GM18520 (cell line): ENCODE results near the gene SORBS1.
A peak's percentile ranks its signal among the peaks of the same experiment; 100 is the strongest.

Experiments
- ATAC-seq: cut with Tn5 transposase; IDR thresholded peaks from one replicate; pipeline ENCODE4 v1.9.1; 2021; ENCODE audit not compliant: unreplicated experiment

Gene SORBS1

DNA sequence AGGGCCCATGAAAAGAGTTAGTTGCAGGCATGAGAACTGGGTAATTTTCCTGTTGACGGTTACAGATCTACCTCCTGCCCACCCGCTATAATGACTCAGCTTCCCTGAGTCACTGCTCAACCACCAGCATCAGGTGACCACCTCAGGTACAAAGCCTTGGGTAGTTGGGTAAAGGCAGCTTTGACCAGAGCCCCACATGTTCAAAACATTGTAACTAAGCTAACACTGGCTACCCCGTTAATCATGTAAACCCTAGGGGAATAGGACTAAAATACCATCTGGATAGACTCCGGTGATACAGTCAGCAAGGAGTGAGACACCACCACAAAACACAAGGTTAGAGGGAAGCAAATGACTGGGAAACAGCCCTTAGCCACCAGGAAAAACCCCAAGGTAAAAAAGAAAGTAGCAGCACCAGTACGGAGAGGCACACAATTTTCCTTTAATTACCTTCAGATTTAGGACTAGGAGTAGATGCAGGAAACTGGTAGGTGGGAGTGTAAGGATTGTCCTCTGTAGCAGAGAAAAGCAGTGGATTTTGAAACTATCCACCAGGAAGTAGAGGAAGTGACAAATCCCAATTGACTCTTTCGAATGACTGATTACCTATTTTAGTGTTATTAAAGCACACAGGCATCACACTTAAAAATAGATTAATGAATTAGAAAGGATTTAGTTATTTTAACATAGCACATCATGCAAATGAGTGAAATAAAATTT lies 166.8 kb downstream of the SORBS1 start:
- ATAC-seq, result peak; percentile 75

GRCh38 chr10:95392681-95393164 lies 168.4 kb downstream of the SORBS1 start:
- ATAC-seq, result peak; percentile 26

- no peak for ATAC-seq
These were observed 169.0 kb downstream of the SORBS1 start for GRCh38 chr10:95392217-95392584.

GRCh38 chr10:95391581-95392216 lies 169.5 kb downstream of the SORBS1 start:
- ATAC-seq, result no peak

DNA sequence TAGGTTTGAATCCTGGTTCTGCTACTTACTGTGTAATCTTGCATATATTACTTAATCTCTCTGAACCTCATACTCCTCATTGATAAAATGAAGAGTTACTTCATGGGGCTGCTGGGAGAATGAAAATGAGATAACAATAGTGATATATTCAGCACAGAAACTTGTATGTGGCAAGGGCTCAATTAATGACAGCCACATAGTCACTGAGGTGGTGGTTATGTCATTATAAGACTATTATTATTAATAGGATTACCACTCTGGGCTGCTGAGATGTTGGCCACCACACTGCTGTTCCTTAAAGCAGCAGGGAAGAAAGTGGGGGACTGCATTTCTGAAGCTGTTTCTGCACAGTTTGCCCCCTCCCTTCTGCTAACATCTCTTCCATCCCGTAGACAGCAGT lies 170.0 kb downstream of the SORBS1 start:
- no peak for ATAC-seq

DNA sequence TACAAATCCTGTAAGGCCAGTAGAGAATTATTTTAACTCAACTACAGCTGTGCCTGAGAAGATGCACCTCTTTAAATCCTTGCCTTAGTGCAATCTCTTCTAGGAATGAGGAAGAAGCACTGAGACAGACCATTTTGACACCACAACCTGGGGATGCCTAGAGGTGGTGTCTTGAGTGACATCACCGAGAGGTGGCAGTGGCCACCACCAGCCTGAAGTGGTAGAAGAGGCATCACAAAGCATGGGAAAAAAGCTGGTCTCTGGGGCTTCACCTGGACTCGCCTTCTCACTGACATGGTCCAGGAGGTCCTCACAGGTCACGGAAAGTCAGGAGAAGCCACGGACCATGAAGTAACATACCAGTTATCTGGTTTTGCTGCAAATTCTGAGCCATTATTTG lies 171.2 kb downstream of the SORBS1 start:
- ATAC-seq, result no peak

GRCh38 chr10:95389176-95389575 lies 172.0 kb downstream of the SORBS1 start:
- no peak for ATAC-seq

DNA sequence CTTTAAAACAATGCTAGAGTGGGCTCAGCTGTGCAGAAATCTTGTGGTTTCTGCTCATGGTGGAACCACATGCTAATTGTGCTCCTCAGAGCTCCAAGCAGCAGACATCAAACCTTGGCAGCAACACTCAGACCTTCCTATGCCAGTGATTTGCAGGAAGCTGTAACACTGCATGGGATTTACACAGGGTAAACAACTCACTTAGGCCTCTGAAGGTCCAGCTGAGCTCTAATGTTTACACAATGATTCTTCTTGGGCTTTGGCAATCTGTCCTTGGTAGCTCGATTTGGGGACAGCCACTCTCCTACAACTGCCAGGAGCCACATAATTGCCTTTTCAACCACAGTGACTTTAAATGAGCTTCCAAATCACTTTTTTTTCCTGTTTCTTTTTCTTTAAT lies 172.6 kb downstream of the SORBS1 start:
- ATAC-seq, result no peak

DNA sequence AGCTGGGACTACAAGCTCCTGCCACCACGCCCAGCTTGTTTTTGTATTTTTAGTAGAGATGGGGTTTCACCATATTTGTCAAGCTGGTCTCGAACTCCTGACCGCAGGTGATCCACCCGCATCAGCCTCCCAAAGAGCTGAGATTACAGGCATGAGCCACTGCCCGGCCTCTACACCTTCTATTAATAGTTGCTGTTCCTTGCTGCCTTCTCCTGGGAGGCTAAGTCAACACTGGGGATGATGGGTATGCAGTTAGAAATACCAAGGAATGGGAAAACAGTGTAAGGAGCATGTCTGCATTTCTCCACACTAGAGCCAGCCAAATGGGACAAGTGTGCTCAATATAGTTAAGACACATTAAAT lies 173.1 kb downstream of the SORBS1 start:
- no peak for ATAC-seq

DNA sequence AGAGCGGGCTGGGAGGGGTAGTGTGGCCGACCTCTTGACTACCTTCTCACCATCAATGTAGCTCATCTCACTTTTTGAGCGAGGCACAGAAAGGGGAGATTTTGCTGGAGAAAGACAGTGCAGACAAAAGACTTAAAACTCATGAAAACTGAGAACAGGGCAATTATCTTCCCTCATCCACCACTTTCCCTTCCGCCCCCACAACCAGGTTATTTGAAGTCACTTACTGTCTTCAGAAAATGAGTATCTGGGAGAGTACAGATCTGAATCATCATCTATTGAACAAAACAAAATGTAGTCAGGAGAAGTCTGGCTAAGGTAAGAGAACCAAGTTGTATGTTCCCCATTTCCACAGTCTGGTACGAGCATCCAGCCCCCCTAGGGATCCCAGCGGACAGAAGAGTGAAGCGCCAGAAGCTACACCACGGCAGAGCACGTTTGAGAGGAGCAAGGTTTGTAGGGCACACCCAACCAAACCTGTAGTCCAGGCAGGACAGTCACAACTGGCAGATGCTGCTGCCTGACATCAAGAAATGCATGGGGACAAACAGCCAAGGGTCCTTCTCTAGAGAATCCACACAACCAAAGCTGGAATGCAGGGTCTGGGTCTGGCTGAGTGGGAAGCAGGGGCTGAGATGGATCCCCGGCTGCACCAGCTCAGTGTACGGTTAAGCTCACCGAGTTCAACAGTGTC lies 177.0 kb downstream of the SORBS1 start:
- no peak for ATAC-seq

DNA sequence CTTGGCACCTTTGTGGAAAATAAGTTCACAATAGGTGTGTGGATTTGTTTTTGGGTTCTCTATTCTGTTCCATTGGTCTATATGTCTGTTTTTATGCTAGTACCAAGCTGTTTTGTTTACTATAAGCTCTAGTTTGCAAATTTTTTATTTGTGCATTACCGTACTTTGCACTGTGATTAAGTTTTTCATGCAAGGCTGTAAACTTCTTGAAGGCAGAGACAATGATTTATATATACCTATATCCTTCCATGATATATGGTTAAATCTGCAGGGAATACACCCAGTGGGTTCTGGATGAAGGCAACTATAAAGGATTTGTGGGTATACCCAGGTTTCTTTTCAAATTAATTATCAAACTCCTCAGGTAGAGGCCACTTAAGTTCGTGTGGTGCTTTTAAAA lies 178.6 kb downstream of the SORBS1 start:
- no peak for ATAC-seq

DNA sequence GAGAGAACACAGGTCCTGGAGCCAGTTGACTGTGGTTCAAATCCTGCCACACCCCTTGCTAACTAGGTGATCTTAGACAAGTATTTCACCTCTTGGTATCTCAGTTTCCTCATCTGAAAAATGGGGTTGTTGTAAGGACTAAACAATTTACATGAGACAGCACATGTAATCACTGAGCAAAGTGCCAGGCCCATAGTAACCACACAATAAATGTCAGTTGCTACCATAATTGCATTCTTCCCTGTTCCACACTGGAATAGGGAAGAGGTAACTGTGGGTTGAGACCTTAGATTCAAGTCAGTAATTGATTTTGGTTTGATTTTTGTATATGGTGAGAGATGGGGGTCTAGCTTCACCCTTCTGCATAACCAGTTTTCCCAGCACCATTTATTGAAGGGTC lies 179.0 kb downstream of the SORBS1 start:
- no peak for ATAC-seq

DNA sequence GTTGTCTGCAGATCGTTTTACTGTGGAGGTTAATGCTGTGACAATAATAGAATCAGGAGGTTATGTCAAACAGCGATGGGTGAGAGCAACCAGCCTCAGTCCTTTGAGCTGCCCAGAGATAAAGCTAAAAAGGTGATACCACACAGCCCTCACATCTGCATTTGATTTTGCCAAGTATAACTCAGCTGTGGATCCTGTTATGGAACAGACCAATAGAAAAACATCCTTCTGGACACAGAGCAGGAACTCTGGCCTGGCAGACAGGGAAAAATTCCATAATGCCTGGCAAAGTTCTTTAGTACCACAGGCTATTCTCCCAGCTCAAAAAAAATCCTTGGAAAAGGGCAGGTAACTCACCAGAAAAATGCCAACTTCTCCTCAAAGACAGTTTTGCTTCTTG lies 183.2 kb downstream of the SORBS1 start:
- ATAC-seq, result no peak

- ATAC-seq, result no peak
These were observed 185.8 kb downstream of the SORBS1 start for GRCh38 chr10:95375418-95375817.

DNA sequence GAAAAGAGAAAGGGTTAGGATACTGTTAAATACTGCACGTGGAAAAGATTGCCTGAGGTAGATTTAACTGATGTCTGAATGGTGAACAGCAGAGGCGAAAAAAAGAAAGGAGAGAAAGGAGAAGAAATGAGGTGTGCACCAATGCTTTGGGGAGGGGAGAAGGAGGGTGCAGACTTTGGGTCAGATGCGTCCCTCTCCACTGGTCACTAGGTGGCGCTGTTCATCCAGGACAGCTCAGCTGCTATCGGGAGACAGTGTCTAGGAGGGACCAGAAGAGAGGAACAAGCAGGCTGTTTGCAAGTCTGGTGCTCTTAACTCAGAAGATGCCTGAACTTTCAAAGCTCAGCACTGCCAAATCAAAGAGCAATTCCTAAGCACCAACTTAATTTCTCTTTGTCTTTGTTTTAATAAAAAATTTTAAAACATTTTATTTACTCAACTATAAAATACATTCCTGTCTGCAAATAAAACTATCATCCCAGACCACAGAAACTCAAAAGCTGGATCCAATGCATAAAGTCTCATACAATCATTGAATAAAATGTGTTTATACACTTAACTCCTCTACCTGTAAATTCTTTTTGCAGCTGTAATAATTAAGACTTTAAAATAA lies 186.5 kb downstream of the SORBS1 start:
- ATAC-seq, result peak; percentile 85

DNA sequence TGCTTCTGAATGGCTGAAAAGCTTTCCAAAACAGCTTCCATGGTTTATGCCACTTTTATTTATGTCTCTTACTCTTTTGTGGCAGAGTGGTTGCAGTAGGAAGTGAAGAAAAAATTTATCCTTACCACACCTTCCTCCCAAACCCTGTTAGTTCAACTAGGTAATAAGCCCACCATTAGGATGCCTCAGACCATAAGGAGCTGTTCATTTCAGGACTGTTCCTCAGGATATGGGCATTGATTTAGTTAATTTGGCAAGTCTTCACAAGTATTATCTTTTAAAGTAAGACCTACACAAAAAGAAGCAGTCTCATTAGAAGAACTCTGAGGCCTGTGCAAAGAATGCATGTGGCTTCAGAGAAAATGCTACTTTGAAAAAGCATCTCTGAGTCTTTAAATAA lies 187.5 kb downstream of the SORBS1 start:
- ATAC-seq, result no peak

GRCh38 chr10:95364342-95364741 lies 196.8 kb downstream of the SORBS1 start:
- no peak for ATAC-seq

GRCh38 chr10:95363303-95363912 lies 197.8 kb downstream of the SORBS1 start:
- peak; percentile 66 for ATAC-seq

DNA sequence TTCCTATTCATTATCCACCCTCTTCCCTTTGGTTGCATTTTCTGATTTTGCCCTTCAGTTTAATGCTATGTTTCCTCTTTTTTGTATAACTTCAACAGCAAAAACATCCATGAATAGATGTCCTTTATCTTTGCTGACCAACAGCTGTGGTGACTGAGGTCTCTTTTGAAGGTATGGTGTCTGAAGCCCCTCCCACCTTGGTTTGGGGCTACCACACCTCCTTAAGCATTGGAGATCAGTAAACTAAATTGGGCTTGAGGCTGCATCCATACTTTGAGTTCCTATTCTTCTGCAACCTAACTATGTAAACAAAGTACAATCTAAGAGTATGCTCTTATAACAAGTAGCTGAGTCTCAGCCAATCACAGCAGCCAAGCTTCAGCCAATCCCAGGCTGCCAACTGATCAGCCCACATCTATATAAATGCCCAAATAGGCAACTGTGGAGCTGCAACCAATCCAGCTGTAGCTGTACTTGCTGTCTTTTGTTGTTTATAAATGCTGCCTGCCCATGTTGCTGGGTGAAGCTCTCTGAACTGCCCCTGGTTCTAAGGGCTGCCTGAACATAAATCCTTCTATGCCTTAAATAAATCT lies 201.0 kb downstream of the SORBS1 start:
- no peak for ATAC-seq

- no peak for ATAC-seq
These were observed 201.7 kb downstream of the SORBS1 start for GRCh38 chr10:95359466-95359865.
